HCT116 (cell line): Measurements from ENCODE around the gene PDF. TPM values are rescaled to one million over a fixed set of nuclear protein-coding genes. Genes with fewer than 3 reads are reported as not detected.

Experiments used
- ATAC-seq: fragments of 200-7000 bp; cut with Tn5 transposase; 2 replicates; pipeline ENCODE4 v1.9.1; 2020; ENCODE audit warnings: mild to moderate bottlenecking, moderate library complexity
- BruUV-seq: library from RNA; stranded (reverse); fragments of 400-500 nt; replicated peaks from 2 replicates; lab custom pipeline; 2021; lab: Mats Ljungman, UMichigan
- CTCF ChIA-PET: fragments of 300-600 bp; sonication (Branson Sonifier 250); formaldehyde crosslinking; loops from one replicate; lab custom pipeline; 2021; ENCODE audit warnings: antibody characterized with exemption; lab: Charles Lee
- POLR2A ChIA-PET: fragments of 300-600, 350-600 bp; sonication (Branson Sonifier 250); formaldehyde crosslinking; loops from one replicate; lab custom pipeline; 2021; ENCODE audit warnings: antibody characterized with exemption; lab: Charles Lee
- RAD21 ChIA-PET, 2 experiments: fragments of 300-600 bp; sonication (Branson Sonifier 250); formaldehyde crosslinking; loops; one replicate each; lab custom pipeline; 2023; ENCODE audit warnings: low total read pairs in 2 of 2; ENCODE audit not compliant: uncharacterized antibody in 2 of 2, unreplicated experiment in 2 of 2, low non-redundant PET in 1 of 2; lab: Charles Lee
- DNase-seq: peaks from one replicate; pipeline ENCODE4 v3.0.0-alpha.2; 2010; ENCODE audit warnings: low read depth, low spot score
- H2AFZ ChIP-seq: fragments of 200-600 bp; shearing (Covaris generic), sonication (generic); 2 replicates; pipeline ENCODE4 v1.6.1; 2017; ENCODE audit warnings: low read depth, mixed run types, mixed read lengths, antibody characterized with exemption, low read length; ENCODE audit not compliant: poor library complexity, severe bottlenecking
- H3K27ac ChIP-seq: 2 replicates; pipeline ENCODE4 v1.5.1; 2012; ENCODE audit warnings: low read depth, low read length
- H3K27me3 ChIP-seq: fragments of 200-600 bp; sonication (generic); 2 replicates; pipeline ENCODE4 v1.6.1; 2016; ENCODE audit warnings: mixed run types, low read length, mixed read lengths; ENCODE audit not compliant: insufficient read depth
- H3K36me3 ChIP-seq, 2 experiments: fragments of 200-500 bp in 1 of 2; fragments of 200-600 bp in 1 of 2; sonication (Bioruptor generic) in 1 of 2; sonication (generic) in 1 of 2; 2 replicates each; pipeline versions ENCODE4 v1.5.1 to v1.6.1; 2014 to 2016; ENCODE audit warnings: low read length in 2 of 2, inconsistent platforms in 1 of 2, mixed read lengths in 1 of 2, mixed run types in 1 of 2; ENCODE audit not compliant: insufficient read depth in 2 of 2, control insufficient read depth in 1 of 2
- H3K4me1 ChIP-seq, 2 experiments: fragments of 200-600 bp in 1 of 2; sonication (generic) in 1 of 2; 2 replicates each; pipeline versions ENCODE4 v1.5.1 to v1.6.1; 2012 to 2017; ENCODE audit warnings: low read length in 2 of 2, inconsistent platforms in 1 of 2, mild to moderate bottlenecking in 1 of 2, mixed read lengths in 1 of 2, mixed run types in 1 of 2, moderate library complexity in 1 of 2; ENCODE audit not compliant: insufficient read depth in 2 of 2, control insufficient read depth in 1 of 2
- H3K4me2 ChIP-seq: fragments of 200-600 bp; sonication (generic); 2 replicates; pipeline ENCODE4 v1.6.1; 2017; ENCODE audit warnings: mixed run types, low read length, mixed read lengths
- H3K4me3 ChIP-seq, 2 experiments: fragments of 200-600 bp in 1 of 2; sonication (generic) in 1 of 2; replicated peaks in 1 of 2; 2 replicates each; pipeline ENCODE4 v1.5.1; 2011 to 2016; ENCODE audit warnings: low read length in 2 of 2, control low read depth in 1 of 2, low read depth in 1 of 2, mild to moderate bottlenecking in 1 of 2, mixed read lengths in 1 of 2, mixed run types in 1 of 2
- H3K79me2 ChIP-seq: fragments of 200-600 bp; sonication (generic); 2 replicates; pipeline ENCODE4 v1.6.1; 2017; ENCODE audit warnings: mild to moderate bottlenecking, mixed run types, low read length, moderate library complexity, mixed read lengths; ENCODE audit not compliant: insufficient read depth
- H3K9ac ChIP-seq: fragments of 200-600 bp; sonication (generic); 2 replicates; pipeline ENCODE4 v1.6.1; 2016; ENCODE audit warnings: low read length, mixed read lengths
- H3K9me2 ChIP-seq: fragments of 200-600 bp; sonication (generic), shearing (Covaris generic); 2 replicates; pipeline ENCODE4 v1.6.1; 2017; ENCODE audit warnings: mixed run types, mild to moderate bottlenecking, moderate library complexity; ENCODE audit not compliant: insufficient read depth
- H3K9me3 ChIP-seq, 2 experiments: fragments of 200-500 bp in 1 of 2; fragments of 200-600 bp in 1 of 2; sonication (Bioruptor generic) in 1 of 2; sonication (generic) in 1 of 2; 2 replicates each; pipeline ENCODE4 v1.6.1; 2014 to 2017; ENCODE audit warnings: low read length in 2 of 2, mixed read lengths in 2 of 2, inconsistent platforms in 1 of 2, low read depth in 1 of 2, mild to moderate bottlenecking in 1 of 2, mixed run types in 1 of 2, moderate library complexity in 1 of 2; ENCODE audit not compliant: control insufficient read depth in 1 of 2, insufficient read depth in 1 of 2
- H4K20me1 ChIP-seq: fragments of 200-600 bp; sonication (generic), shearing (Covaris generic); 2 replicates; pipeline ENCODE4 v1.6.1; 2017; ENCODE audit warnings: mixed run types, mild to moderate bottlenecking, moderate library complexity; ENCODE audit not compliant: insufficient read depth
- CBX3 ChIP-seq: IDR thresholded peaks from 2 replicates; pipeline ENCODE4 v1.6.1; 2012; ENCODE audit warnings: low read depth
- CEBPB ChIP-seq: IDR thresholded peaks from 2 replicates; pipeline ENCODE4 v1.6.1; 2012; ENCODE audit warnings: low read depth
- EGR1 ChIP-seq: IDR thresholded peaks from 2 replicates; pipeline ENCODE4 v1.6.1; 2012; ENCODE audit warnings: low read depth
- EZH2phosphoT487 ChIP-seq: fragments of 200-600 bp; IDR thresholded peaks from 2 replicates; pipeline ENCODE4 v1.6.1; 2018; ENCODE audit warnings: antibody characterized with exemption, borderline replicate concordance
- FOSL1 ChIP-seq: IDR thresholded peaks from 2 replicates; pipeline ENCODE4 v1.6.1; 2012; ENCODE audit warnings: low read depth
- POLR2A ChIP-seq: IDR thresholded peaks from 2 replicates; pipeline ENCODE4 v1.7.0; 2011; ENCODE audit warnings: borderline replicate concordance; ENCODE audit not compliant: insufficient read depth, insufficient read length; ENCODE audit errors: extremely low read depth
- POLR2AphosphoS5 ChIP-seq: IDR thresholded peaks from 2 replicates; pipeline ENCODE4 v1.6.1; 2011; ENCODE audit warnings: mild to moderate bottlenecking, low read depth, low read length, moderate library complexity
- REST ChIP-seq: IDR thresholded peaks from 2 replicates; pipeline ENCODE4 v1.6.1; 2012; ENCODE audit warnings: low read depth
- SP1 ChIP-seq: IDR thresholded peaks from 2 replicates; pipeline ENCODE4 v1.6.1; 2012; ENCODE audit warnings: low read depth
- SRF ChIP-seq: IDR thresholded peaks from 2 replicates; pipeline ENCODE4 v1.6.1; 2012; ENCODE audit warnings: low read depth
- TCF7L2 ChIP-seq: IDR thresholded peaks from 2 replicates; pipeline ENCODE4 v1.7.0; 2011; ENCODE audit warnings: borderline replicate concordance, inconsistent platforms; ENCODE audit not compliant: insufficient read depth, insufficient read length; ENCODE audit errors: extremely low read depth
- intact Hi-C: fragments of 100-400 bp; cut with micrococcal nuclease; formaldehyde crosslinking; loops from 2 replicates; pipeline ENCODE4 v1.10.0; 2022
- total RNA-seq: library from RNA; stranded (reverse); gene quantifications from one replicate; pipeline ENCODE4 v1.2.1, GENCODE V29; 2021; ENCODE audit not compliant: unreplicated experiment

Gene PDF
- total RNA-seq, 1 experiment from 2014 or later = 33.9 TPM

DNA sequence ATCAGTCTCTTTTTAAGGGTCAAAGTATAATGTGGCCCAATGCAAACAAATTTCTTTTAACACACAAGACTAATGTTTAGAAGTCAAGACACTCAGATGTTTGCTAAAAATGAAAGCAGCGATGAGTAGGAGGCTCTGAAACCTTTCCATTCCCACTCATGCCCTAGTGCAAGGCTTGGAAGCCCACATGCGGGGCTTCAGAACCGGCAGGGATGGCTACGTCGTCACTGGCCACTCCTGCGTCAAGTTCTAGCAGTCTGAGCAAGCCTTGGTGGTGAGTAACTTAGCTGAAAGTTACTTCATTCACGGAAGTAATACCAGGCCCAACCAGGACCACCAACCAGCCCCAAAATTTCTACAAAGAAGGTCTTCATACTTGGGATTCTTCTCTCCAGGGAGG is 36.0 kb upstream of the PDF start:
- TF ChIP-seq CEBPB (no peak), POLR2A (no peak)
- Histone ChIP-seq H3K9me2 (no peaks in the 10 kb centered on the region), H3K27me3 (no peaks in the 10 kb centered on the region), H3K9ac (no peak overlapping the region), H3K79me2 (peaks cover 37% of the 10 kb centered on the region), H3K4me3 (no peak overlapping the region), H3K4me1 (peaks cover 0 to 8% of the 10 kb centered on the region in 2 experiments; a peak in 1 of 4 replicates), H3K36me3 (peaks cover 53 to 67% of the 10 kb centered on the region in 2 experiments), H2AFZ (no peak overlapping the region), H3K9me3 (no peaks in the 10 kb centered on the region), H3K4me2 (no peak overlapping the region), H4K20me1 (no peaks in the 10 kb centered on the region), H3K27ac (no peak overlapping the region)
- DNase-seq = no peak
- intact Hi-C loops = no loop called here
- no peak for ATAC-seq
- no TSS peak for BruUV-seq
- POLR2A ChIA-PET = no interaction called here
- CTCF ChIA-PET = no interaction called here
- RAD21 ChIA-PET = no interaction called here

DNA sequence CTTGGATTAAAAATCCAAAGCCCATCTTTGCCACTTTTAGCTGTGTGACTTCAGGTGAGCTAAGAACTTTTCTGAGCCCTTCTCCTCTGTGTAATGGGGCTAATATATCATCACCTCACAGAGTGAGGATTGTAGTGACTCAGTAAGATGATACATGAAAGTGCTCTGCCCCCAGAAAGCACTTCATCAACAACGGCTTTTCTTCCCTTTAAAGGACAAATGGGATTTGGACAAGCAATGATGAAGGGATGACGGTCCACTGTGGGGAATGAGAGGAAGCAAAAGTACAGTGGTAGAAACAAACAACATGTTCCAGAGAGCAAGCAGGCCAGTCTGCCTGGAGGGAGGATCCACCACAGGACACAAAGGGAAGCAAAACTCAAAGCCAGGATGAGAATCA is 35.5 kb upstream of the PDF start:
- no TSS peak for BruUV-seq
- CTCF ChIA-PET = no interaction called here

More for the DNA sequence above, 35.5 kb upstream of the PDF start:
- ATAC-seq (no peak), DNase-seq (no peak)
- no peak overlapping the region for H3K9ac ChIP-seq
- intact Hi-C loops = no loop called here
- POLR2A ChIA-PET = no interaction called here
- H3K4me2 ChIP-seq = no peak overlapping the region
- no peak overlapping the region for H3K4me3 ChIP-seq
- no peaks in the 10 kb centered on the region for H3K9me2 ChIP-seq
- H4K20me1 ChIP-seq = no peaks in the 10 kb centered on the region
- peaks cover 50 to 66% of the 10 kb centered on the region in 2 experiments for H3K36me3 ChIP-seq
- peaks cover 2 to 13% of the 10 kb centered on the region in 2 experiments; a peak in 3 of 4 replicates for H3K4me1 ChIP-seq
- RAD21 ChIA-PET = no interaction called here
- no peaks in the 10 kb centered on the region for H3K27me3 ChIP-seq
- H2AFZ ChIP-seq = no peak overlapping the region
- TF ChIP-seq SP1 = no peak
- TF ChIP-seq SRF = no peak
- TF ChIP-seq POLR2AphosphoS5 = no peak
- no peak for TF ChIP-seq TCF7L2
- TF ChIP-seq FOSL1 = no peak
- no peak for TF ChIP-seq POLR2A
- TF ChIP-seq REST = no peak
- TF ChIP-seq EGR1 = no peak
- no peak for TF ChIP-seq CEBPB
- TF ChIP-seq EZH2phosphoT487 = no peak
- TF ChIP-seq CBX3 = no peak
- H3K27ac ChIP-seq = no peak overlapping the region
- H3K9me3 ChIP-seq = no peaks in the 10 kb centered on the region
- H3K79me2 ChIP-seq = peaks cover 34% of the 10 kb centered on the region
